GM18861 (cell line): ENCODE results near the gene LY86.

Experiments
- ATAC-seq: cut with Tn5 transposase; IDR thresholded peaks from one replicate; pipeline ENCODE4 v1.9.1; 2021; ENCODE audit not compliant: unreplicated experiment

The LY86 gene

GRCh38 chr6:6678185-6678671 is 89.7 kb downstream of the LY86 start:
- ATAC-seq = no peak

- no peak for ATAC-seq
These were observed 90.3 kb downstream of the LY86 start for GRCh38 chr6:6678811-6679210.

GRCh38 chr6:6679633-6680032 is 91.1 kb downstream of the LY86 start:
- no peak for ATAC-seq

- ATAC-seq = no peak
These were observed 92.0 kb downstream of the LY86 start for GRCh38 chr6:6680526-6680925.

GRCh38 chr6:6681075-6681849 is 92.7 kb downstream of the LY86 start:
- no peak for ATAC-seq

- no peak for ATAC-seq
These were observed 93.7 kb downstream of the LY86 start for GRCh38 chr6:6682225-6682624.

GRCh38 chr6:6683969-6684833 is 95.7 kb downstream of the LY86 start:
- ATAC-seq = peak; percentile 88

- ATAC-seq = no peak
These were observed 96.9 kb downstream of the LY86 start for GRCh38 chr6:6685249-6686040.

GRCh38 chr6:6686176-6686575 is 97.7 kb downstream of the LY86 start:
- no peak for ATAC-seq

GRCh38 chr6:6686748-6687601 is 98.5 kb downstream of the LY86 start:
- no peak for ATAC-seq

- no peak for ATAC-seq
These were observed 99.8 kb downstream of the LY86 start for GRCh38 chr6:6688283-6688682.

- no peak for ATAC-seq
These were observed 100.4 kb downstream of the LY86 start for GRCh38 chr6:6688951-6689350.

- ATAC-seq = no peak
These were observed 101.1 kb downstream of the LY86 start for GRCh38 chr6:6689400-6690143.

GRCh38 chr6:6690144-6690483 is 101.6 kb downstream of the LY86 start:
- ATAC-seq = no peak

GRCh38 chr6:6694368-6694780 is 105.9 kb downstream of the LY86 start:
- no peak for ATAC-seq

GRCh38 chr6:6694825-6695624 is 106.5 kb downstream of the LY86 start:
- ATAC-seq = no peak

GRCh38 chr6:6695625-6696276 is 107.2 kb downstream of the LY86 start:
- no peak for ATAC-seq

GRCh38 chr6:6696867-6697531 is 108.5 kb downstream of the LY86 start:
- no peak for ATAC-seq
